Smooth muscle cell (in vitro differentiated cells): ENCODE measurements around the gene ATP11A. TPM values are rescaled to one million over a fixed set of nuclear protein-coding genes. Genes with fewer than 3 reads are reported as not detected.
A peak's percentile ranks its signal among the peaks of the same experiment; 100 is the strongest.
"Not testable (repeated sequence)": the region's sequence is repeated elsewhere in the genome, so short reads cannot be mapped to it uniquely, and the experiment has no call there.

Experiments used
- DNase-seq: peaks from one replicate; lab custom pipeline; 2025; ENCODE audit not compliant: unreplicated experiment; lab: John Stamatoyannopoulos, UW
- H2AFZ ChIP-seq: fragments of 200-600 bp; sonication (generic); 2 replicates; pipeline ENCODE4 v1.6.0; 2016; ENCODE audit warnings: antibody characterized with exemption, low read depth, mild to moderate bottlenecking
- H3F3A ChIP-seq: fragments of 200-600 bp; sonication (generic); 2 replicates; pipeline ENCODE4 v1.6.0; 2017; ENCODE audit warnings: antibody characterized with exemption, low read depth
- H3K27ac ChIP-seq: fragments of 200-600 bp; sonication (generic); 2 replicates; pipeline ENCODE4 v1.5.1; 2016; ENCODE audit warnings: low read depth, mild to moderate bottlenecking
- H3K27me3 ChIP-seq: fragments of 200-600 bp; sonication (generic); 2 replicates; pipeline ENCODE4 v1.6.1; 2016; ENCODE audit warnings: low read depth, mild to moderate bottlenecking
- H3K36me3 ChIP-seq: fragments of 200-600 bp; sonication (generic); 2 replicates; pipeline ENCODE4 v1.5.1; 2016; ENCODE audit warnings: low read depth
- H3K4me1 ChIP-seq: fragments of 200-600 bp; sonication (generic); 2 replicates; pipeline ENCODE4 v1.5.1; 2016; ENCODE audit warnings: low read depth
- H3K4me2 ChIP-seq: fragments of 200-600 bp; sonication (generic); 2 replicates; pipeline ENCODE4 v1.6.0; 2016; ENCODE audit warnings: mild to moderate bottlenecking
- H3K4me3 ChIP-seq: fragments of 200-600 bp; sonication (generic); 2 replicates; pipeline ENCODE4 v1.5.1; 2016; ENCODE audit warnings: mild to moderate bottlenecking
- H3K79me2 ChIP-seq: fragments of 200-600 bp; sonication (generic); 2 replicates; pipeline ENCODE4 v1.6.0; 2016; ENCODE audit warnings: low read depth, mild to moderate bottlenecking
- H3K9ac ChIP-seq: fragments of 200-600 bp; sonication (generic); 2 replicates; pipeline ENCODE4 v1.6.0; 2016; ENCODE audit warnings: low read depth
- H3K9me3 ChIP-seq: fragments of 200-600 bp; sonication (generic); replicated peaks from 2 replicates; pipeline ENCODE4 v1.5.1; 2016; ENCODE audit warnings: low read depth
- H4K20me1 ChIP-seq: fragments of 200-600 bp; sonication (generic); 2 replicates; pipeline ENCODE4 v1.6.0; 2016; ENCODE audit warnings: low read depth
- CTCF ChIP-seq: fragments of 200-600 bp; sonication (generic); IDR thresholded peaks from 2 replicates; pipeline ENCODE4 v1.5.1; 2017; ENCODE audit warnings: borderline replicate concordance, mild to moderate bottlenecking, antibody characterized with exemption; ENCODE audit not compliant: insufficient read depth, poor library complexity, severe bottlenecking
- WGBS: methylation state at CpG from one replicate; pipeline ENCODE4 v1.1.7; 2016; ENCODE audit warnings: low lambda C conversion rate; 5-methylcytosine and 5-hydroxymethylcytosine counted together
- polyA plus RNA-seq: library from polyadenylated mRNA; unstranded; fragments of >200 nt; fragmentation: Nextera tagmentation; extraction: Ambion mirVana; gene quantifications from 2 replicates; pipeline ENCODE4 v1.2.1, GENCODE V29; 2016
- total RNA-seq: library from RNA; depleted of rRNA; stranded (reverse); fragments of >200 nt; gene quantifications from 2 replicates; pipeline ENCODE4 v1.2.3, GENCODE V29; 2014

ATP11A gene
- total and polyA plus RNA-seq, 2 experiments from 2014 or later = 6.5 to 7.5 TPM

DNA sequence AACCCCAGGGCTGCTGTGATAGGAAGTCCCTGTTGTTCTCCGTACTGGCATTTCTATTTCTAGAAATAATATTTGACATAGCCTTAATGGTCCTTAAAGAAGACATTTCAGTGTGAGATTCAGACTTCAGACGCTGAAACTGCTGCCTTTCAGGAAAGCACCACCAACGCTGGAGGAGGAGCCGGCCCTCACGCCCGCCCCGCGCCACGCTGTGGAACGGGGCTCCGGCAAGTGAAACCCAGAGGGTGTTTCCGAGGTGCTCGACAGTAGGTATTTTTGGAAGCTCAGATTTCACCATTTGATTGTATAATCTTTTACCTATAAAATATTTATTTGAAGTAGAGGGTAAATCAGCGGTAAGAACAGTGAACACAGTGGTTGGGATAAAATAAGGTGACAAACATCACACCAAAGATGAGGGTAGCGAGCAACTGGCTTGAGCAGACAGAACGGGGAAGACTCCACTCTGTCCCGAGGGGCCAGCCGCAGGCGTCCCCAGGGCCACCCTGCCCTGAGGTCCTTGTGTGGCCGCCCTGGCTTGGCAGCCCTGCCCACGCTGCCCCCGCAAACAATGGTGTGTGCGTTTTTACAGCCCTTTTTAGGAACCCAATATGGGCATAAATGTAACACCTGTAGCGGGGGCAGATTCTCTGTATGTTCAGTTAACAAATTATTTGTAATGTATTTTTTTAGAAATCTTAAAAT is 193.6 kb downstream of the ATP11A start:
- Histone ChIP-seq H3K4me1 (peaks cover 9% of the 10 kb centered on the region), H4K20me1 (no peaks in the 10 kb centered on the region), H3K79me2 (no peaks in the 10 kb centered on the region), H3K9me3 (no peaks in the 10 kb centered on the region), H3K4me2 (no peak overlapping the region), H3K27ac (no peak overlapping the region), H3K27me3 (no peaks in the 10 kb centered on the region), H3K36me3 (no peaks in the 10 kb centered on the region), H2AFZ (no peak overlapping the region), H3F3A (peaks cover 4% of the 10 kb centered on the region), H3K9ac (no peak overlapping the region), H3K4me3 (no peak overlapping the region)
- TF ChIP-seq CTCF = no peak
- DNase-seq = no peak
- WGBS = 95% methylated on average over 24 of the region's 24 CpGs

- not testable (repeated sequence) for H3K4me1 ChIP-seq, H3K9me3 ChIP-seq, H3K79me2 ChIP-seq, H4K20me1 ChIP-seq, H2AFZ ChIP-seq, H3K27ac ChIP-seq, H3K27me3 ChIP-seq, H3K9ac ChIP-seq, DNase-seq, H3K4me3 ChIP-seq, H3K4me2 ChIP-seq, H3F3A ChIP-seq, H3K36me3 ChIP-seq
- 97% methylated on average over 13 of the region's 13 CpGs for WGBS
Observed at GRCh38 chr13:112884700-112885099, 194.9 kb downstream of the ATP11A start.

DNA sequence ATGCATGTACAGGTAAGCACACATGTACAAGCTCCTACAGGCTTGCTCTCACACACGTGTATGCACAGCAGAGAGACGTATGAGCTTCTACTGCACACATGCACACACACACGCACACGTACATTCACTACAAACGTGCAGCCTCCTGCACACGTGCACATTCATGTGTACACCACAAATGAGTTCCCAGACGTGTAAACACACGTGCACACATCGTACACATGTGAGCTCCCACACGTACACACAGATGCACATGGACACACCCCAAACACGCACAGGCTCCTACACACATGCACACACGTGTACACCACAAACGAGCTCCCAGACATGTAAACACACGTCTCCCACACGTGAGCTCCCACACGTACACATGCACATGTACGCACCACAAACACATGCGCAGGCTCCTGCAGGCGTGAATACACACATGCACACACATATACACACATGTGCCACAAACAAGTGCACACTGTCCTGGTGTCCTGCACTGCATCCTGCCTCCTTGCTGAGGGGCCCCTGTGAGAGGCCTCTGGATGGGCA is 195.5 kb downstream of the ATP11A start:
- no peaks in the 10 kb centered on the region for H3K36me3 ChIP-seq
- H3K9me3 ChIP-seq = no peaks in the 10 kb centered on the region
- no peak overlapping the region for H2AFZ ChIP-seq
- H3K4me2 ChIP-seq = peak overlapping the region; percentile 88
- no peak overlapping the region for H3K9ac ChIP-seq
- H3F3A ChIP-seq = peaks cover 4% of the 10 kb centered on the region
- no peak overlapping the region for H3K27ac ChIP-seq
- DNase-seq = no peak
- no peak for TF ChIP-seq CTCF
- H3K79me2 ChIP-seq = no peaks in the 10 kb centered on the region
- no peaks in the 10 kb centered on the region for H4K20me1 ChIP-seq
- H3K4me1 ChIP-seq = peaks cover 9% of the 10 kb centered on the region
- H3K27me3 ChIP-seq = no peaks in the 10 kb centered on the region
- 89% methylated on average over 19 of the region's 19 CpGs for WGBS
- H3K4me3 ChIP-seq = no peak overlapping the region

DNA sequence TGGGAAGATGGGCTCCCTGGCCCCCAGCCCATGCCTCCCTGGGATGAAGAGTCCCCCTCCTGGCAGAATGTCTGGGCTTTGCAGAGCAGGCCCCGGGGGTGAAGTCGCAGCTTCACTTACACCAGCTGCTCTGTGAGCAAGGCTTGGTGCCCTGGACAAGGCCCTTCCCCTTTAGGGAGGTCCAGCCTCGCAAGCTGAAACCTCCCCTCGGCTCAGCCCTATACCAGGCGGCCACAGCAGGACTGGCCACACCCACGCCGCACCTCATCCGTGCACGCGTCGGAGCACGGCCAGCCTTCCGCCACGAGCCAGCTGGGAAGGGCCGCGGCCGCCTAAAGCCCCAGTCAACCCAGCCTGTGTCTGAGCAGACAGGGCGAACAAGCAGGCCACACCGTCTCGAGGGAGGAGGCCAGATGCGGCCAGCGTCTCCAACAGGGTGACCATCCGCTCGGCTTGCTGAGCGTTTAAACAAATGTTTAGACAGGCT is 196.0 kb downstream of the ATP11A start:
- H4K20me1 ChIP-seq = no peaks in the 10 kb centered on the region
- peak overlapping the region; percentile 88 for H3K4me2 ChIP-seq
- peak overlapping the region; percentile 9 for H3K9ac ChIP-seq
- peak overlapping the region; percentile 36 for H3K4me3 ChIP-seq
- no peaks in the 10 kb centered on the region for H3K36me3 ChIP-seq
- H3K4me1 ChIP-seq = peaks cover 12% of the 10 kb centered on the region
- 6% methylated on average over 25 of the region's 25 CpGs for WGBS
- DNase-seq = peak; percentile 65
- no peaks in the 10 kb centered on the region for H3K79me2 ChIP-seq
- H3K9me3 ChIP-seq = no peaks in the 10 kb centered on the region
- H3K27me3 ChIP-seq = peaks cover under 1% of the 10 kb centered on the region
- peak overlapping the region; percentile 39 for H2AFZ ChIP-seq
- TF ChIP-seq CTCF = no peak
- peaks cover 4% of the 10 kb centered on the region for H3F3A ChIP-seq
- H3K27ac ChIP-seq = no peak overlapping the region
